A549 (cell line): ENCODE results near the gene NPIPB12. TPM values are rescaled to one million over a fixed set of nuclear protein-coding genes. Genes with fewer than 3 reads are reported as not detected.
A peak's percentile ranks its signal among the peaks of the same experiment; 100 is the strongest.
"Not testable (repeated sequence)": the region's sequence is repeated elsewhere in the genome, so short reads cannot be mapped to it uniquely, and the experiment has no call there.

ENCODE experiments used
- ATAC-seq, 2 experiments: fragments of 200-7000 bp in 1 of 2; fragments of >200 bp in 1 of 2; cut with Nextera tagmentation in 1 of 2; cut with Tn5 transposase in 1 of 2; 3 replicates each; pipeline versions ENCODE4 v1.8.0 to v1.9.1; 2018 to 2020; ENCODE audit warnings: mild to moderate bottlenecking in 1 of 2, moderate library complexity in 1 of 2
- CTCF ChIA-PET: fragments of 300-600 bp; sonication (Branson Sonifier 250); formaldehyde crosslinking; extraction: SDS; loops from one replicate; lab custom pipeline; 2021; ENCODE audit warnings: antibody characterized with exemption, inconsistent platforms; lab: Yijun Ruan, JAX
- POLR2A ChIA-PET: fragments of 350-600 bp; formaldehyde crosslinking; extraction: SDS; loops from one replicate; lab custom pipeline; 2021; ENCODE audit warnings: antibody characterized with exemption, inconsistent platforms; lab: Yijun Ruan, JAX
- DNase-seq, 2 experiments: peaks; one replicate each; pipeline versions ENCODE4 v3.0.0 to v3.0.0-alpha.2; 2011 to 2016; ENCODE audit warnings: low read depth in 1 of 2, low spot score in 1 of 2
- FAIRE-seq: peaks from 2 replicates; lab custom pipeline; 2011; peaks lifted over from hg19 to GRCh38; lab: Jason Lieb, UNC
- H3K27ac ChIP-seq, 2 experiments: fragments of >200 bp; sonication (Bioruptor Twin); formaldehyde crosslinking; 3 replicates each; pipeline ENCODE4 v1.5.1; 2016 to 2017
- H3K4me1 ChIP-seq: fragments of >200 bp; sonication (Bioruptor Twin); formaldehyde crosslinking; 3 replicates; pipeline ENCODE4 v1.6.1; 2016
- H3K4me2 ChIP-seq: fragments of >200 bp; sonication (Bioruptor Twin); formaldehyde crosslinking; 3 replicates; pipeline ENCODE4 v1.6.1; 2016
- H3K4me3 ChIP-seq: fragments of >200 bp; sonication (Bioruptor Twin); formaldehyde crosslinking; 3 replicates; pipeline ENCODE4 v1.5.1; 2016
- H3K9me3 ChIP-seq: fragments of >200 bp; sonication (Bioruptor Twin); formaldehyde crosslinking; 3 replicates; pipeline ENCODE4 v1.6.1; 2016
- WGBS: methylation state at CpG from one replicate; pipeline ENCODE4 v1.1.6; 2017; ENCODE audit errors: missing lambda C conversion rate; 5-methylcytosine and 5-hydroxymethylcytosine counted together
- polyA minus RNA-seq: library from RNA; depleted of rRNA, polyadenylated mRNA; stranded (reverse); fragments of >200 nt; gene quantifications from 2 replicates; pipeline ENCODE4 v1.2.3, GENCODE V29; 2011; rRNA and poly(A)+ RNA removed
- polyA plus RNA-seq, 4 experiments: library from polyadenylated mRNA; depleted of rRNA in 3 of 4; stranded (reverse); fragments of >200 nt; fragmentation: RNase III in 1 of 4; extraction: RNeasy Plus Mini Kit Qiagen cat#74134 plus additional on column Dnase treatment in 1 of 4; gene quantifications; 2 replicates in 3 of 4; 3 replicates in 1 of 4; pipeline ENCODE4 v1.2.3, GENCODE V29; 2011 to 2017

NPIPB12 gene
- polyA plus RNA-seq (2011; rRNA removed) (21.1 and 26.7 TPM in 2 replicates), polyA plus RNA-seq (2017; fragmentation: RNase III; extraction: RNeasy Plus Mini Kit Qiagen cat#74134 plus additional on column Dnase treatment) (26.0 to 35.1 TPM (median 27.6 TPM) in 3 replicates), polyA minus RNA-seq (14.5 and 24.5 TPM in 2 replicates)
- polyA plus RNA-seq (2012; cell fraction: cytosol; rRNA removed): 20.8 and 24.4 TPM in 2 replicates
- 169 and 179 TPM in 2 replicates for polyA plus RNA-seq (2012; cell fraction: nucleus; rRNA removed)

GRCh38 chr16:29506308-29506707 is at the start of gene NPIPB12:
Gene NPIPB12, minus strand, starts transcription at chr16:29506408.
- DNase-seq, POLR2A ChIA-PET, H3K4me1 ChIP-seq, FAIRE-seq, ATAC-seq, H3K27ac ChIP-seq, CTCF ChIA-PET, H3K4me3 ChIP-seq, H3K9me3 ChIP-seq, H3K4me2 ChIP-seq: not testable (repeated sequence)
- 91% methylated on average over 2 of the region's 6 CpGs for WGBS

GRCh38 chr16:29521520-29521919 is 15.3 kb upstream of the NPIPB12 start:
- H3K4me1 ChIP-seq, H3K4me2 ChIP-seq, H3K9me3 ChIP-seq, H3K27ac ChIP-seq, POLR2A ChIA-PET, CTCF ChIA-PET, DNase-seq, FAIRE-seq, H3K4me3 ChIP-seq, ATAC-seq: not testable (repeated sequence)
- 47% methylated on average over 2 of the region's 5 CpGs for WGBS

GRCh38 chr16:29482276-29482675 is 23.9 kb downstream of the NPIPB12 start:
- 83% methylated on average over 8 of the region's 12 CpGs for WGBS
- FAIRE-seq, POLR2A ChIA-PET, H3K4me2 ChIP-seq, ATAC-seq, H3K4me3 ChIP-seq, H3K4me1 ChIP-seq, DNase-seq, H3K9me3 ChIP-seq, H3K27ac ChIP-seq, CTCF ChIA-PET: not testable (repeated sequence)

GRCh38 chr16:29472065-29472464 is 34.1 kb downstream of the NPIPB12 start:
- ATAC-seq, H3K27ac ChIP-seq, CTCF ChIA-PET, H3K4me1 ChIP-seq, H3K4me3 ChIP-seq, DNase-seq, FAIRE-seq, H3K9me3 ChIP-seq, H3K4me2 ChIP-seq, POLR2A ChIA-PET: not testable (repeated sequence)
- no CpG with 5 or more reads among the region's 4 CpGs for WGBS

GRCh38 chr16:29469660-29470059 is 36.5 kb downstream of the NPIPB12 start:
- H3K4me2 ChIP-seq, H3K4me1 ChIP-seq, FAIRE-seq, POLR2A ChIA-PET, H3K9me3 ChIP-seq, DNase-seq, CTCF ChIA-PET, H3K4me3 ChIP-seq: not testable (repeated sequence)
- peak in 1 of 2 experiments; percentile 13; a peak in 3 of 6 replicates for ATAC-seq
- WGBS: 42% methylated on average over 6 of the region's 6 CpGs
- peak overlapping the region in 1 of 2 experiments; percentile 64; a peak in 1 of 6 replicates for H3K27ac ChIP-seq

GRCh38 chr16:29467654-29468366 is 38.4 kb downstream of the NPIPB12 start:
- H3K4me2 ChIP-seq, POLR2A ChIA-PET, H3K4me3 ChIP-seq, FAIRE-seq, H3K9me3 ChIP-seq, DNase-seq, H3K4me1 ChIP-seq, H3K27ac ChIP-seq, CTCF ChIA-PET: not testable (repeated sequence)
- ATAC-seq: peak; percentile 75 to 81
- 83% methylated on average over 1 of the region's 10 CpGs for WGBS

- DNase-seq, H3K4me2 ChIP-seq, H3K4me3 ChIP-seq, CTCF ChIA-PET, FAIRE-seq, H3K9me3 ChIP-seq, H3K27ac ChIP-seq, POLR2A ChIA-PET, H3K4me1 ChIP-seq: not testable (repeated sequence)
- peak; percentile 56 to 67 for ATAC-seq
- no CpG with 5 or more reads among the region's 33 CpGs for WGBS
Measured at GRCh38 chr16:29466904-29467303, 39.3 kb downstream of the NPIPB12 start.

GRCh38 chr16:29465985-29466824 is 40.0 kb downstream of the NPIPB12 start:
- H3K27ac ChIP-seq, H3K4me2 ChIP-seq, H3K9me3 ChIP-seq, DNase-seq, H3K4me3 ChIP-seq, CTCF ChIA-PET, H3K4me1 ChIP-seq, FAIRE-seq, POLR2A ChIA-PET: not testable (repeated sequence)
- peak; percentile 62 to 71 for ATAC-seq
- WGBS: no CpG with 5 or more reads among the region's 57 CpGs

- H3K4me1 ChIP-seq, H3K4me3 ChIP-seq, FAIRE-seq, DNase-seq, CTCF ChIA-PET, H3K4me2 ChIP-seq, H3K9me3 ChIP-seq, POLR2A ChIA-PET, H3K27ac ChIP-seq: not testable (repeated sequence)
- WGBS: no CpG with 5 or more reads among the region's 9 CpGs
- peak; percentile 16 to 35; a peak in 5 of 6 replicates for ATAC-seq
Measured at GRCh38 chr16:29460647-29461030, 45.6 kb downstream of the NPIPB12 start.

- POLR2A ChIA-PET, H3K27ac ChIP-seq, CTCF ChIA-PET, DNase-seq, FAIRE-seq, H3K4me1 ChIP-seq, H3K4me2 ChIP-seq, H3K4me3 ChIP-seq, H3K9me3 ChIP-seq: not testable (repeated sequence)
- peak; percentile 72 to 74 for ATAC-seq
- WGBS: no CpG with 5 or more reads among the region's 13 CpGs
Measured at GRCh38 chr16:29459706-29460646, 46.2 kb downstream of the NPIPB12 start, which contains the start of gene SULT1A4. Gene SULT1A4, plus strand, starts transcription at chr16:29459913. Its CDS starts 1,473 bp downstream, at chr16:29461386.
